Activated CD8-positive, alpha-beta memory T cell treated with anti-CD3 and anti-CD28 coated beads, Interleukin-2, amount 50 U/mL, for 24 hours (primary cell): ENCODE results near the gene MMP15.
"Not testable (repeated sequence)": the region's sequence is repeated elsewhere in the genome, so short reads cannot be mapped to it uniquely, and the experiment has no call there.

Experiments used
- DNase-seq: peaks from one replicate; pipeline ENCODE4 v3.0.0-alpha.2; 2020; ENCODE audit errors: extremely low read depth

The MMP15 gene

GRCh38 chr16:57996406-57997175 is 29.0 kb upstream of the MMP15 start:
- DNase-seq, result no peak

GRCh38 chr16:57997176-57997527 is 28.4 kb upstream of the MMP15 start:
- no peak for DNase-seq

GRCh38 chr16:57997528-57998265 is 27.9 kb upstream of the MMP15 start:
- DNase-seq, result no peak

DNA sequence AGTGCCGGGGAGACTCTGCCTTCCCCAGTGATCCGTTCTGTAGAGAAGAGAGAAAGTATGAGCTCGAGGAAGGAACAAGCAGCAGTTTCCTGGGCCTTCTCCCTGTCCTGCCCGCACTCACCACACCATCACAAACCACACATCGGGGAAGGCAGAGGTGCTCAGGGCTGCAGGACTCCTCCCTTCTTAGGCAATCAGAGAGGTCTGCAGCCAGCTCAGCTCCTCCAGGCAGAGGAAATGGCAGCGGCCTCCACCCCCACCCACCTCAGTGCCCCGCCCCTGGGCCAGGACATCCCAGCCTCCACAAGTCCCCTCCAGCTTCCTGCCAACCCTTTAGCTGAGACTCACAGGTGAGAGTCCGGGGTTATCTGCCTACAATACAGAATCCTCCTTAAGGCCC is 27.1 kb upstream of the MMP15 start:
- no peak for DNase-seq

GRCh38 chr16:57998992-57999365 is 26.6 kb upstream of the MMP15 start:
- no peak for DNase-seq

GRCh38 chr16:57999366-57999970 is 26.1 kb upstream of the MMP15 start:
- DNase-seq, result no peak

DNA sequence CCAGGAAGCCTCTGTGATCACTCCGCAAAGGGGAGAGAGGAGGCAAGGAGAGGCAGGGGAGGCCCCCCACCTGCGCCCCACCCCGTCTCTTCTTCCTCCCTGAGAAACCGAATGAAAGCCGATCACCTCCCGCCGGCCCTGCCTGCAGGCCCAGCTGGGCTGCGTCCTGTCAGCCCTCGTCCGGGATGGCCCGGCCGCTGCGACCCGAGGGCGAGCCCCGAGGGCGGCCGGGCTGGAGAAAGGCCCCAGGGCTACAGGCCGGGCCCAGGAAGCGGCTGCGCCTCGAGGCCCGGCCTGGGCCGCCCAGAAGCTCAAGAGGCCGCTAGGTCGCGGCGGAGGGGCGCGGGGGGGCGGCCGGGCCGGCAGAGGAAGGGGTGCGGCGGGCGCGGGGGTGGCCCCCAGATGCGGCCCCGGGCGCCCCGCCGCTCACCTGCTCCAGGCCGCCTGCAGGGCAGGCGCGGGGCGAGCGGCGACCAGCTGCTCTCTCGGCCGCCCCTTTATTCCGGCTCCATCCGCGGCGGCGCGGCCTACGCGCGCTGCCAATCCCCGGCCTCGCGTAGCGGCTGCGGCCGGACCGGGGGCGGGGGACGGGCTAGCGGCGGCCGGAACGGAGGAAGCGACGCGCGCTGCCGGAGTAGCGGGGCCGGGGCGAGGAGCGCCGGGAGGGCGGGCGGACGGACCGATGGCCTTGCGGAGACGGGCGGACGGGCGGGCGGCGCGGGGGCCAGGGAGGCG is 25.4 kb upstream of the MMP15 start, which contains the start of gene ZNF319:
ZNF319 (minus strand) TSS at position 702 of the 735 bp plus-strand sequence. CDS start 2,407 bp downstream, outside the sequence.
- no peak for DNase-seq

DNA sequence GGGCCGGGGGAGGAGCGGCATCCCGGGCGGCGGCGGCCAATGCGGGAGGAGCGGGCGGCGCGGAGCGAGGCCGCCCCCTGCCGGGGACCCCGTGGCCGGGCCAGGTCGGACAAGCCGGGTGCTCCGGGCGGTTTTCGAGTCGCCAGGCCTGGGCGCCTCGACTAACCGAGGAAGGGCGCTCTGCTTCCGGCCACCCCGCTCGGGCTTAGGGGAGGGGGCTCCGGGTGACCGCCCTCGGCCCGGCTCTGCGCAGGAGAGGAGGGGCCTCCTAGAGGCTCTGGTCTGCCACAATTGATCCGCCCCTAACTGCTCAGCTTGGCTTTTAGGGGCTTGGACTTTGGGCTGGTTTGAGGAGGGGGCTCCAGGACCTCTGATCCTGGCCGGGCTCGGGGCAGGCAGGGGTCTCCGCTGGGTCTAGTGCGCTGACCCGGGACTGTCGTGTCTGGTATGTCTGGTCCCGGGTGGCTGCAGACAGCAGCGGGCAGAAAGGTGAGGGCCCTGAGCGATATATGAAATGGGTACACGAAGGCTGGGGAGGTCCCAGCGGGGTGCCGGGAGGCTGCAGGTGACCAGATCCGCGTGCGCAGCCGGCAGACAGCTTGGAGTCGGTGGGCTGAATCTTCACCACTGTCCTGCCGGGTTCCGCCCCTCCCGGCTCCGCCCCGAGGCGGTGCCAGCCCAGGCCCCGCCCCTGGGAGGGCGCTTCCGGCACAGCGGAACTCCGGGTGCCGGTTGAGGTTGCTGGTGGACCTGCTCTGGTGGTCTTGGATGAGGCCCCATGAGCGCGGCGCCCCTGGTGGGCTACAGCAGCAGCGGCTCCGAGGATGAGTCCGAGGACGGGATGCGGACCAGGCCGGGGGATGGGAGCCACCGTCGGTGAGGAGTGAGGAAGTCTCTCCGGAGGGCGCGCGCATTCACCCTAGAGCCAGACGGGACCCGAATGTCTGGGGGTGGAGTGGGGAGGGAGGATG is 24.6 kb upstream of the MMP15 start, which contains the start of gene USB1:
USB1 (plus strand) TSS at position 702 of the 971 bp plus-strand sequence; CDS start at position 779, 77 bp downstream.
- no peak for DNase-seq

GRCh38 chr16:58001781-58002415 is 23.7 kb upstream of the MMP15 start:
- DNase-seq, result no peak

- DNase-seq, result no peak
Observed at GRCh38 chr16:58002416-58002800, 23.1 kb upstream of the MMP15 start.

- DNase-seq, result no peak
Observed at GRCh38 chr16:58002936-58003335, 22.6 kb upstream of the MMP15 start.

DNA sequence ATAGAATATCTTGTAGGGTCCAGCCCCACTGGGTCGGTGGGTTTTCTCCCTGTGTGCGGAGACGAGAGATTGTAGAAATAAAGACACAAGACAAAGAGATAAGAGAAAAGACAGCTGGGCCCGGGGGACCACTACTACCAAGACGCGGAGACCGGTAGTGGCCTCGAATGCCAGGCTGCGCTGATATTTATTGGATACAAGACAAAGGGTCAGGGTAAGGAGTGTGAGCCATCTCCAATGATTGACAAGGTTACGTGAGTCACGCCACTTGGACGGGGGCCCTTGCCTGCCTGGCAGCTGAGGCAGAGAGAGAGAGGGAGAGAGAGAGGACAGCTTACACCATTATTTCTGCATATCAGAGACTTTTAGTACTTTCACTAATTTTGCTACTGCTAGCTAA is 20.8 kb upstream of the MMP15 start:
- DNase-seq, result not testable (repeated sequence)

- DNase-seq, result no peak
Observed at GRCh38 chr16:58009856-58010416, 15.6 kb upstream of the MMP15 start.

GRCh38 chr16:58010886-58011285 is 14.7 kb upstream of the MMP15 start:
- no peak for DNase-seq

DNA sequence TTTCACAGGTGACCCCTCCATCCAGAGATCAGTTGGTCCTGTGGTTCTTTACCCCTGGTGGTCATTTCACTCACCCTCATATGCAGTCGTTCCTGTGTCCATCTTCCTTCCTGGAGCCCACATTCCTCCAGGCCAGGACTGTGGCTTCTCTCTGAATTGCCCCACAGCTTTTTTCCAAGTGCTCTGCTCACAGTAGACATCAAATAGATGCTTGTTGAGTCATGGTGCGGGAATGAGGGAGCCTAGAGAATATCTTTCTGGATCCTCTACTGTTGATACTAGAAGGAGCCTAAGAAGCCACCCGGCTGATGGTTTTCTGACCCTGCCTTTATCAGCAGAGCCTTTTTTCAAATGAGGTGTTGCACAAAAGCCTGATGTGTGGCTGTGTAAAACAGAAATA is 13.9 kb upstream of the MMP15 start:
- no peak for DNase-seq

DNA sequence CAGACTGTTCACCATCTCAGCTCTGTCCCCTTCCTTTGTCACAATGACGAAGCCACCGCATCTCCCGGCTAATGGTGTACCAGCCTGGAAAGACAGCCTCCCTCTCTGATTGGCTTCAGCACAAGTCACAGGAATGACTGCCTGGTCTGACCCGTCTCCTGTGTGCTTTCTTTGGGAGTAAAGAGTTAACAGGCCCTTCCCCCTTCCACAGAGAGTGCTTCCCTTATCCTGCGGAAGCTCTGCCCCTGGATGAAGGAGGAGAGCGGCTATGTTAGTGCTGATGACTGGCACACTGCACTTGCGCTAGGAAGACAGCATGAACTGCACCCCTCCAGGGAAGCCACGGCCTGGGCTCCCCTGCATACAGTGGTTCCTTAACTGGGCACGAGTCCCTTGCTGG is 13.1 kb upstream of the MMP15 start:
- no peak for DNase-seq

DNA sequence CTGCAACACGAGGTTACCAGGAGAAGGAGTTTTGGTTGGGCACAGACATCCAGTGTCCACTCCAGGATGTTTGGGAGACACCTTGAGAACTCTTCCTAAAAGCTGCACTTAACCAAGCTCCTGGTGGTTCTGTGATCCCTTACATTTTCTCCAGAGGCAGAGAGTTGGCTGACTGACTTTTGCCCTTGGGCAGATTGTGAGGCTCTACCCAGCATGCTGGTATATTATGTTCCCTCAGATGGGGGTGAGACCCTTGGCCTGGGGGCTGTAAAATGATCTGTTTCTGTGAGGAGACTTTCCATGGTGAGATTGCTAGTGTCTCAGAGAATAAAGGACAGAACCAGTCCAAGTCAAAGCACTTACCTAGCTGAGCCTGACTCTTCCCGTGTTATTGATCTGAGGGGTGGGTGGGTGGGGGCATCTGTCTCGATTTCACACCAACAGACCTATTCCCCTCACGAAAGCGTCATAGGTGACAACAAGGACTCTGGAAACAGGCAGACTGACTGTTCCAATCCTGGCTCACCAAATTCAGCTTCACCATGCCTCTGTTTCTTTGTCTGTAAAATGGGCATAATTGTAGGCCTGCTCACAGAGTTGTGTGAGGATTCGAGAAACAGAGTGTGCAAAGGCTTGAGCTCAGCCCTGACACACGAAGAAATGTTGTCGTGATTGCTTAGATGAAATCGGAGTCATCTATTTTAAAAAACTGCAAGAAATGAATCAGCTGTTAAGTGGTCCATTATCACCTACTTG is 12.2 kb upstream of the MMP15 start:
- no peak for DNase-seq

- no peak for DNase-seq
Observed at GRCh38 chr16:58016840-58017446, 8.6 kb upstream of the MMP15 start.

DNA sequence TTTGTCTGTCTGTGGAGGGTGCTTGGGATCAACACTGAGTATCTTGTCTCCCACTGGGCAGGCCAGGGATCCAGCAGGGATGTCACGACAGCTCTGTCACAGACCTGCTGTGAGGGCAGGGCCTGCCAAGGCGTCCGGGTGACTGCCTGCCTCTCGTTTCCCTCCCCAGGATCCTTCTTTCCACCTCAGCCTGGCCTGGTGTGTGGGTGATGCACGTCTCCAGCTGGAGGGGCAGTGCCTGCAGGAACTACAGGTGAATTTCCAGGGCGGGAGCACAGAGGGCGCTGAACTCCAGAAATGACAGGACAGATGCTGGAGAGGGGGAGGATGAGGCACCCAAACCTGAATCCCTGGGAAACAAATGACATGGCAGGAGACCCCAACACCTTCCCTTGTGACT is 6.8 kb upstream of the MMP15 start:
- no peak for DNase-seq
